ENCODE results near the gene PREP. TPM values are rescaled to one million over a fixed set of nuclear protein-coding genes. Genes with fewer than 3 reads are reported as not detected.

Gene PREP
- polyA plus RNA-seq, 1 of the 3 experiments (the other 2 are of a cell fraction): 20.9 TPM

- ChIA-PET POLR2A (no interaction called here), CTCF (interaction anchor here (1.0 to 6.7 kb wide), 5 partner anchors 11 to 322 kb away, joined by 3 to 58 read pairs (median 3); no protein-coding TSS in a partner anchor)
- H3F3A ChIP-seq (replicated peaks; ENCODE audit: insufficient read depth): peaks cover 7% of the 10 kb centered on the region
- no peaks in the 10 kb centered on the region for H3K9me3 ChIP-seq
- H4K20me1 ChIP-seq (ENCODE audit: insufficient read depth): peaks cover 31% of the 10 kb centered on the region
- 98% methylated on average over 3 of the region's 3 CpGs for WGBS (ENCODE audit: low lambda C conversion rate)
- TF ChIP-seq SMC3 (IDR thresholded peaks at IDR 0.05; ENCODE audit: low read depth, low read length) (no peak), TEAD4 (IDR thresholded peaks at IDR 0.05; ENCODE audit: borderline replicate concordance, insufficient read depth) (no peak), GABPA (IDR thresholded peaks at IDR 0.05; ENCODE audit: low read depth) (no peak), FOXM1 (IDR thresholded peaks at IDR 0.05; ENCODE audit: low read depth) (no peak), GATA2 (CRISPR knock-in tag; IDR thresholded peaks at IDR 0.05) (no peak), EZH2phosphoT487 (IDR thresholded peaks at IDR 0.05; ENCODE audit: borderline replicate concordance, low read depth) (no peak), MAX (IDR thresholded peaks at IDR 0.05; ENCODE audit: low read depth) (no peak), RAD21 (IDR thresholded peaks at IDR 0.05; ENCODE audit: low read length) (no peak), ZBTB33 (IDR thresholded peaks at IDR 0.05; ENCODE audit: borderline replicate concordance, low read depth) (no peak), SIN3A (IDR thresholded peaks at IDR 0.05; ENCODE audit: borderline replicate concordance, low read depth, low read length) (no peak), MEF2A (IDR thresholded peaks at IDR 0.05; ENCODE audit: borderline replicate concordance, low read depth) (no peak), RCOR1 (IDR thresholded peaks at IDR 0.05; ENCODE audit: low read length) (no peak), IRF3 (IDR thresholded peaks at IDR 0.05; ENCODE audit: low read depth, low read length) (no peak), MXI1 (IDR thresholded peaks at IDR 0.05; ENCODE audit: low read depth, low read length) (no peak), NFIC (IDR thresholded peaks at IDR 0.05; ENCODE audit: borderline replicate concordance) (no peak), NRF1 (IDR thresholded peaks at IDR 0.05; ENCODE audit: low read depth, low read length) (no peak)
- H3K9me2 ChIP-seq: no peaks in the 10 kb centered on the region
- no peaks in the 10 kb centered on the region for H3K27me3 ChIP-seq (ENCODE audit: insufficient read depth)
- H3K4me2 ChIP-seq: no peak overlapping the region
- H3K4me3 ChIP-seq (ENCODE audit: low read depth in 2 of 2, low read length in 1 of 2): no peak overlapping the region
- no peak for DNase-seq
- H3K9ac ChIP-seq: no peak overlapping the region
- H3K36me3 ChIP-seq (replicated peaks in 1 of 2; ENCODE audit: control insufficient read depth in 1 of 2, insufficient read depth in 2 of 2, low read length in 1 of 2): peaks cover 5 to 15% of the 10 kb centered on the region in 2 experiments
- peaks cover 56% of the 10 kb centered on the region for H3K79me2 ChIP-seq (ENCODE audit: insufficient read depth)
- no peak overlapping the region for H2AFZ ChIP-seq (ENCODE audit: low read depth)
- peaks cover 0 to 27% of the 10 kb centered on the region in 2 experiments; a peak in 2 of 4 replicates for H3K4me1 ChIP-seq (ENCODE audit: control insufficient read depth in 1 of 2, insufficient read depth in 2 of 2, low read depth in 1 of 2, low read length in 1 of 2)
- no peak overlapping the region for H3K27ac ChIP-seq (ENCODE audit: low read depth in 2 of 2, low read length in 1 of 2)
Observed at GRCh38 chr6:105400501-105400900, 2.4 kb downstream of the PREP start.

Data from SK-N-SH (cell line).